H1 (cell line): ENCODE results near the gene OR13A1.

ENCODE experiments used
- HDAC2 ChIP-seq, 2 experiments: fragments of 300-600 bp in 1 of 2; sonication (generic) in 1 of 2; IDR thresholded peaks; 2 replicates each; pipeline ENCODE4 v1.6.1; 2011 to 2012; ENCODE audit warnings: low read depth in 2 of 2, low read length in 2 of 2, mild to moderate bottlenecking in 2 of 2, moderate library complexity in 2 of 2, borderline replicate concordance in 1 of 2, inconsistent platforms in 1 of 2
- RBBP5 ChIP-seq: IDR thresholded peaks from 2 replicates; pipeline ENCODE4 v1.7.1; 2012; ENCODE audit warnings: low read depth, mild to moderate bottlenecking, inconsistent platforms, low read length, moderate library complexity, borderline replicate concordance
- SRF ChIP-seq: IDR thresholded peaks from 2 replicates; pipeline ENCODE4 v1.6.1; 2011; ENCODE audit warnings: mild to moderate bottlenecking, low read depth, low read length, moderate library complexity
- ZNF274 ChIP-seq: IDR thresholded peaks from 2 replicates; pipeline ENCODE4 v1.7.0; 2012; ENCODE audit warnings: low read length, borderline replicate concordance; ENCODE audit errors: extremely low read depth
- TF ChIP-seq, protein P1 (sequence below), 3 experiments: IDR thresholded peaks; 1 replicate in 2 of 3; 2 replicates in 1 of 3; pipeline versions ENCODE4 v1.5.1 to v1.6.1; 2011; ENCODE audit warnings: low read length in 3 of 3, mild to moderate bottlenecking in 3 of 3, inconsistent platforms in 2 of 3, low read depth in 1 of 3, moderate library complexity in 1 of 3; ENCODE audit not compliant: insufficient read depth in 1 of 3; ENCODE audit errors: control extremely low read depth in 1 of 3
- TF ChIP-seq, protein P2 (sequence below): IDR thresholded peaks from 2 replicates; pipeline ENCODE4 v1.6.1; 2011; ENCODE audit warnings: low read length, improper control_type of control experiment

DNA sequence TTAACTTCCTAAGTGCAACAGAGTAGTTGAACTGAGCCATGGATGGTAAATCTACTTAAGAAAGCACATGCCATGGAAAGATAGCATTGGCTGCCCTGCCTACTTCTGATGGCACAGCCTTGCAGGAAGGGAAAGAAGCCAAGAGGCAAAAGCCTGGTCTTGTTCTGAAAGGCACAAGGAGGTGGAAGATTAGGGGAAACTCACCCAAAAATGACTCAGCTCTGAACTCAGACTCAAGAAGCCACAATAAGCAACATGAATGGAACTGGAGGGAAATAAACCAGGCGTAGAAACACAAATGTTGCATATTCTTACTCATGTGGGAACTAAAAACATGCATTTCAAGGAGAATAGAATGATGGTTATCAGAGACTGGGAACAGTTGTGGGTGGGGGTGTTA is 37.8 kb upstream of the OR13A1 start:
- TF ChIP-seq HDAC2 (IDR thresholded peaks at IDR 0.05; ENCODE audit: borderline replicate concordance in 1 of 2, low read depth in 2 of 2, low read length in 2 of 2): no peak
- TF ChIP-seq, protein P1, sequence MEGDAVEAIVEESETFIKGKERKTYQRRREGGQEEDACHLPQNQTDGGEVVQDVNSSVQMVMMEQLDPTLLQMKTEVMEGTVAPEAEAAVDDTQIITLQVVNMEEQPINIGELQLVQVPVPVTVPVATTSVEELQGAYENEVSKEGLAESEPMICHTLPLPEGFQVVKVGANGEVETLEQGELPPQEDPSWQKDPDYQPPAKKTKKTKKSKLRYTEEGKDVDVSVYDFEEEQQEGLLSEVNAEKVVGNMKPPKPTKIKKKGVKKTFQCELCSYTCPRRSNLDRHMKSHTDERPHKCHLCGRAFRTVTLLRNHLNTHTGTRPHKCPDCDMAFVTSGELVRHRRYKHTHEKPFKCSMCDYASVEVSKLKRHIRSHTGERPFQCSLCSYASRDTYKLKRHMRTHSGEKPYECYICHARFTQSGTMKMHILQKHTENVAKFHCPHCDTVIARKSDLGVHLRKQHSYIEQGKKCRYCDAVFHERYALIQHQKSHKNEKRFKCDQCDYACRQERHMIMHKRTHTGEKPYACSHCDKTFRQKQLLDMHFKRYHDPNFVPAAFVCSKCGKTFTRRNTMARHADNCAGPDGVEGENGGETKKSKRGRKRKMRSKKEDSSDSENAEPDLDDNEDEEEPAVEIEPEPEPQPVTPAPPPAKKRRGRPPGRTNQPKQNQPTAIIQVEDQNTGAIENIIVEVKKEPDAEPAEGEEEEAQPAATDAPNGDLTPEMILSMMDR (IDR thresholded peaks at IDR 0.05; ENCODE audit: control extremely low read depth in 1 of 3, insufficient read depth in 1 of 3, low read depth in 1 of 3, low read length in 3 of 3): no peak
- TF ChIP-seq ZNF274: no peak
- TF ChIP-seq RBBP5: no peak
- TF ChIP-seq, protein P2, sequence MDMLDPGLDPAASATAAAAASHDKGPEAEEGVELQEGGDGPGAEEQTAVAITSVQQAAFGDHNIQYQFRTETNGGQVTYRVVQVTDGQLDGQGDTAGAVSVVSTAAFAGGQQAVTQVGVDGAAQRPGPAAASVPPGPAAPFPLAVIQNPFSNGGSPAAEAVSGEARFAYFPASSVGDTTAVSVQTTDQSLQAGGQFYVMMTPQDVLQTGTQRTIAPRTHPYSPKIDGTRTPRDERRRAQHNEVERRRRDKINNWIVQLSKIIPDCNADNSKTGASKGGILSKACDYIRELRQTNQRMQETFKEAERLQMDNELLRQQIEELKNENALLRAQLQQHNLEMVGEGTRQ: no peak
- no peak for TF ChIP-seq SRF
